ENCODE measurements around the gene ECHDC1.
A peak's percentile ranks its signal among the peaks of the same experiment; 100 is the strongest.
"Not testable (repeated sequence)": the region's sequence is repeated elsewhere in the genome, so short reads cannot be mapped to it uniquely, and the experiment has no call there.

The ECHDC1 gene

DNA sequence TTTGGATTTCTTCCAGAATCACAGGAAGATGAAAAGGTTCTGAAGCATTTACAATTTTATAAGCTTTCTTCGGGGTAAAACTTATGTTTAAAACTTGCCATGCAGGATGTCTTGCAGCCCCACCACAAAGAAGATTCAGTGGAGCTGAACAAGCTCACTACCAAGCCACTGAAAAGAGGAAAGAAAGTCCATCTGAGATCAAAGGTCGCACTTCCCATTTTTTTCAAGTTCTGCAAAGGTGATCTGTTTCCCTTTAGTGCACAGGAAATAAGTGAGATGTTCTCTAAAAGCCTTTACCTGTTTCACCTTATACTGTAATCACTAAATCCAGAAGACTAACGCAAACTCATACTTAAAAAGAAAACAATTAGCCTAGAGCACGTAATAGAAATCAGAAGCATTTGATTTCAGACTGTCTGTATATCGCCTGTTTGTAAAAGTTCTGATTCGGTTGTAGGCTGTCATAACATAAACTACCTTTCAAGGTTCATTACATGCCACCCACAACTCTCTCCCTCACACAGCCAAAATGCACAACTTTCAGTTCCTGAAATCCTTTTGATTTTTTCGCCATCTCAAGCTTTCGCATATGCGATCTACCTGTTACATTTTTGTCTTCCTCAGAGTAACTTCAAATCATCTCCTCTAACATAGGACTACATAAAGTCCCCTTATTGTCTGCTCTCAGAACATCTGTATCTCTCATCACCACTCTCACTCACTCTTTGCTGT is 1.8 kb downstream of the ECHDC1 start:
- DNase-seq = peak in 1 of 2 donors; percentile 23

DNA sequence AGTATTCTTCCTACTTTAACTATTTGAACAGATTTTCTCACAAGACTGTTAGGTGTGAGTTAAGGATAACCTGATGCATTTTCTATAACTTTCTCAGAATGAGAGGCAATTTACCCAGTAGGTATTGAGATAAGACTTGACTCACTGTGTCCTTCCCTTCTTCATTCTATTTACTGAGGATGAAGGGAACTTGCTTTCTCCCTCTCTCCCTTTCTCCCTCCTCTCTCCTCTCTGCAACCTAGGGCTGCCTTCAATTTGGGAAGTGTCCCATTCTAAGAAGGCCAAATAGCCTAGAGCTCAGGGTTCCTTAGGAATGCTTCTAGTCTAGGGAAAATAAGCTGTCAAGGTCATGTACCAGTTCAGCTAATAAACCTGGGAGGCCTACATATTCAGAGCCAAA is 3.2 kb downstream of the ECHDC1 start:
- no peak for DNase-seq

DNA sequence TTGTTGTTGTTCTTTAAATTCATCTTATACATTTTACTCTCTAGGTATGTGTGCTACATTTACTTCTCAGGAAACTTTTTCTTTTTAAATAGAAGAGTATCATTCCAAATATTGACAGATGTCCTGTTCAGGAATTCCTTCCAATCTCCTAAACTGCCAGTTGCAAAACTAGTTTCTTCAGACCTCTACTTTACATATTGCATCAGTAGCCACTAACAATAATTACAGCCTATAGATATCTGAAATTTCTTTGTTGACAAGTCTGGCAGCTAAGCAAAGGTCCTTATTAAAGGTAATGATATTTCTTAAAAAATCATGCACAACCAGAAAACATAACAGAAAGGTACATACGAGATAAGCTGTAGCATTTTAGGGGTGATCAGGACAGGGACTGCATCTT is 4.5 kb downstream of the ECHDC1 start:
- DNase-seq = no peak

DNA sequence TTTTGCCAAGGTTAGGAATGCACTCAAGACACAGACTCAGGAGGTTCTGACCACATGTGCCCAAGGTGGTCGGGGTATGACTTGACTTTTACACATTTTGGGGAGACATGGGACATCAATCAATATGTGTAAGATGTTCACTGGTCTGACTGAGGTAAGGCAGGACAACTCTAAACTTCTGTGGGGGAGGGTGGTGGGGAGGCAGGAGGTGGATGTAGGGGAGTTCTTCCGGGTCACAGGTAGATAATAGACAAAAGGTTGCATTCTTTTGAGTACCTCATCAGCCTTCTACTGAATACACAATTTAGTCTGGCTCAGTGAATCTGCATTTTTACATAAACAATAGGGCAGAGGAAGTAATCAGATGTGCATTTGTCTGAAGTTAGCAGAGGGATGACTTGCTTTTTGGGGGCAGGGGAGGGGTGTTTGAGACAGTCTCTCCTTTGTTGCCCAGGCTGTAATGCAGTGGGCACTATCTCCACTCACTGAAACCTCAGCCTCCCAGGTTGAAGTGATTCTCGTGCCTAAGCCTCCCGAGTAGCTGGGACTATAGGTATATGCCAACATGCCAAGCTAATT is 10.9 kb downstream of the ECHDC1 start:
- no peak for DNase-seq

DNA sequence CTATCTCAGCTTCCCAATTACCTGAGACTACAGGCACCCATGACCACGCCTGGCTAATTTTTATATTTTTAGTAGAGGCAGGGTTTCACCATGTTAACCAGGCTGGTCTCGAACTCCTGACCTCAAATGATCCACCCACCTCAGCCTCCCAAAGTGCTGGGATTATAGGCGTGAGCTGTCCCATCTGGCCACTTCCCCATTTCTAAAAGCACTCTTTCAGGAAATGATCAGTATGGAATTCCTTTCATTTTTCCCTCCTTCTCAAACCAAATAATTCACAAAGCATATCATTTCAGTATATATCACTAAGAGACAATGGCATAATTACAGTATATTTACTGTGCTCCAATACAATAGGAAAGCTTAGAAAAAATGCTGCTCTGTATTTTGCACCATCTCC is 12.2 kb downstream of the ECHDC1 start:
- DNase-seq = not testable (repeated sequence)

DNA sequence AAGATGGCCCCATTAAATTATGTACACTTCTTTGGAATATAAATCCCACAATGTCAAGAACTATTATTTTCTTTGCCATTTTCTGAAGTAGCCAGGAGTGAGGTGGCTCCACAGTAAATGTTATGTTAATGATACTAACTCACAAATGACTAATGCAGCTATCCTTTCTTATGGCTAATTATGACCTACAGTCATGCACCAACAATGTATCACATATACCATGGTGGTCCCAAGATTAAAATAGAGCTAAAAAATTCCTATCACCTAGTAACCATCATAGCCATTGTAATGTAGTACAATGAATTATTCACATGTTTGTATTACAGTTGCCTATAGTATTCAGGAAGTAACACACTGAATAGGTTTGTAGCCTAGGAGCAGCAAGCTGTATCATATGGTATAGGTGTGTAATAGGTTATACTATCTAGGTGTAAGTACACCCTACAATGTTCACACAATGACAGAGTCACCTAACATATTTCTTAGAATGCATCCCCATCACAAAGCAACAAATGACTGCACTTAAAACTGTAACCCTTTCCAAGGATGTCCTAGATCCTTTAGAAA is 15.3 kb downstream of the ECHDC1 start:
- DNase-seq = no peak

DNA sequence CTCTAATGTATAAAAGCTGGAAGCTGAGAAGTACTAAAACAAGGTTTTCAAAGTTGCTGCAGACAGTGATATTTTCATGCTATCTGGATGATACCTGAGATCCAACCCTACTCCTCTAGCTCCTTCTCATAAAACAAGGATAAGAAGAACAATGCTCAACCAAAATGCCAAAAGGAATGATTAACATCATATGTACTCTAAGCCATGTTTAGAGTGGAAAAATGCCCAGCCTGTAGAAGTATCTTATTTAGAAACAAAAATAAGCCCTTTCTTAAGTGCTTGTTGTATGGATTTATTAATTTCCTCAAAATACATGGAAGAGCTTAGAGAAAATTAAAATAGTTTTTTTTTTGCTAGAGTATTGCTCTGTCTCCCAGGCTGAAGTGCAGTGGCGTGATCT is 23.7 kb downstream of the ECHDC1 start:
- no peak for DNase-seq

DNA sequence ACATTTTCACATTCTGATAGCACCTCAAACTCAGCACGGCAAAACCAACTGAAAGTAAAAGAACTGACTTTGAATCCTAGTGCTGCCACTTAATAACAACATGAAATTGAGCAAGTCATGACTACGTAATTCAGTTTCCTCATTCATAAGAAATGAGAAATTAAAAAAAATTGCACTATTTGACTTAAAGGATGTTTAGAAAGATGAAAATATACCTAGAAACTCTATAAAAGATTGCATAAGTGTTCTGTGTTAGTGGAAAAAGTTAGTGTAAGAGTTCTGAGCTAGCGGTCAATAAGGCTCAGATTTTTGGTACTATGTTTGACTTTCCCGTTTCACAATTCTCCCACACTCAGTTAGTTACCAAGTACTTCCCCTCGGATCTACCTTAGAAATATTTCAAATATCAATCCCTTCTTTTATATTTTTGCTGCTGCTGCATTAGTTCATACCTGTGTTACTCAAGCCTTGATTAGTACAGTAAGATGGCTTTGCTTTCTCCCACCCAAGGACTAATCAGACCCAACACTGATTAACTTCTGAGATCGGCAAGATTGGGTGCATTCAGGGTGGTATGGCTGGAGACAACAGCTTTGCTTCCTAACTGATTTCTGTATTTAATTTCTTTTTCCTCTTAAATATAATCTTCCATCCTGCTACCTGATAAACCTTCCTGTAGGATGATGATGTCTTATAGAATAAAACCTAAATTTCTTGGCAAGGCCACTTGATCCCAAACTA is 25.9 kb downstream of the ECHDC1 start:
- DNase-seq = peak; percentile 73 to 76

DNA sequence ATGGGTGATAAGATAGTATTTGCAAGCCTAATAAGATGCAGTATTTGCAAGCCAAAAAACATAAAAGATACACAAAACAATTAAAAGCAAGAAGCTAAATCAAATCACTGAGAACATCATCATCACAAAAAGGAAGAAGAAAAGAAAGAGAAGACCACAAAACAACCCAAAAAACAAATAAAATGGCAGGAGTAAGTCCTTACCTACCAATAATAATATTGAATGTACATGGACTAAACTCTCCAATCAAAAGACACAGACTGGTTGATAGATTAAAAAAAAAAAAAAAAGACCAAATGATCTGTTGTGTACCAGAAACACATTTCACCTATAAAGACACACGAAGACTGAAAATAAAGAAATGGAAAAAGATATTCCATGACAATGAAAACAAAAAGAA is 37.7 kb downstream of the ECHDC1 start:
- no peak for DNase-seq

DNA sequence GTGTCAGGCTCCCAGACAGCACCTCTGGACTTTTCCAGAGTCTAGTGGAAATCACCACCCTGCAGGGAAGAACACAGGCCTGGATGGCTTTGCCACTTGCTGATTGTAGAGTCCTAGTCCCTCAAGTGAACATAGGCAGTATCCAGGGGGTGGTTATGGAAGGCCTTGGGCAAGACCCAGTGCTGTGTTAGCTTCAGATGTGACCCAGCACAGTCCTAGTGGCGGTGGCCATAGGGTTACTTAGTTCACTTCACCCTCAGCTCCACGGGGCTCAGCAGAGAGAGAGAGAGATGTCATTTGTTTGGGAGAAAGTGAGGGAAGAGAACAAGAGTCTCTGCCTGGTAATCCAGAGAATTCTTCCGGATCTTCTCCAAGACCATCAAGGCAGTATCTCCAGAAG is 39.5 kb downstream of the ECHDC1 start:
- no peak for DNase-seq

DNA sequence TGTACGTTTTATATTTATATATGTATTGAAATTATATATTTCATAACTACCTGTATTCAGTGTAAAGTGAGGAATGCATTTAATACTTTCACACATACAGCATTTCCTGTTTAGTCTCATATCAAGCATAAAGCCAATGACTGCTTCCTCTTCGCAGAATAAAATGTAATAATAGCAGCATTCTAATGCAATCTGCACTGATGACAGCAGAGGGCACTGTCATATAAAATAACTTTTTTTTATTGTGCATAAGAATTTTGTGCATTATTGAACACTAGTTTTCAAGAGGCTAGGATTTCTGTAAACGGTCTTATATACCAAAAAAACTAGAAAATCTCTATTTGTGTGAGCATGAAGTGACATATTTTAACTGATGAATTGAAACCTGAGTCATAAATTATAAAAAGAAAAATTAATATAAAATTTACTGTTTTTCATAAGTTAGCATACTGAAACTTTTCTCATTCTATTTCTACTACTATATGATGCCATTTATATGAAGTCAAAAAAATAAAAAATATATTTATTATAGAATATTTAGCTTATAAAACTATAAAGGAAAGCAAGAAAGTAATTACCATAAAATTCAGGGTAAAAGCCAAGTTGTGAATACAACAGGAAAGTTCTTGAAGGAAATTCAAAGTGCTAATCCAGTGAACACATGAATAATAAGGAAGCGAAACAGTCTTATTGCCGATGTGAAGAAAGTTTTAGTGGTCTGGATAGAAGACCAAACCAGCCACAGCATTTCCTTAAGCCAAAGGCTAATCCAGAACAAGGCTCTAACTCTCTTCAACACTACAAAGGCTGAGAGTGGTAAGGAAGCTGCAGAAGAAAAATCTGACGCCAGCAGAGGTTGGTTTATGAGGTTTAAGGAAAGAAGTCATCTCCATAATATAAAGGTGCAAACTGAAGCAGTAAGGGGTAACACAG is 40.4 kb downstream of the ECHDC1 start:
- DNase-seq = peak; percentile 61 to 94

DNA sequence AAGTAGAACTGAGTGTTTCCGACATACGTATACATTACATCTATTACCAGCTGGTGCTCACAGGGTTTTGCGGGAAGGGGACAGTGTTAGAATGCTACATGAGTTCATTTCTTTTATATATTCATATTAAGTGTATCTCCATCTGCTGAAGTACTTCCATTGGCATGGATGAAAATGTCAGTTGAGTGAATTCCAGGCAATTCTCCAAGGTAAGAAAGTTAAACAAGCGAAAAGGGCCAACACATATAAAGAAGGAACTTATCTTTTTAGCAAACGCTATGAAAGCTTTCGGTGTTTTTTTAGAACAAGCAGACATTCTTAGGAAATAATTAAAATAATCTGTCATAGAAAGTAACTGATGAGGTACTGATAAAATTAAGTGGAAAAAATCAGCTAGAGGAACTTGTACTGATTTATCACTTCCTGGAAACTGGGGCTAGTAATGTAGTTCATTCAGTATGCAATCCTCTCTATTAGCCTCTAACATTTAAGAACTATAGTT is 42.2 kb downstream of the ECHDC1 start:
- DNase-seq = no peak

DNA sequence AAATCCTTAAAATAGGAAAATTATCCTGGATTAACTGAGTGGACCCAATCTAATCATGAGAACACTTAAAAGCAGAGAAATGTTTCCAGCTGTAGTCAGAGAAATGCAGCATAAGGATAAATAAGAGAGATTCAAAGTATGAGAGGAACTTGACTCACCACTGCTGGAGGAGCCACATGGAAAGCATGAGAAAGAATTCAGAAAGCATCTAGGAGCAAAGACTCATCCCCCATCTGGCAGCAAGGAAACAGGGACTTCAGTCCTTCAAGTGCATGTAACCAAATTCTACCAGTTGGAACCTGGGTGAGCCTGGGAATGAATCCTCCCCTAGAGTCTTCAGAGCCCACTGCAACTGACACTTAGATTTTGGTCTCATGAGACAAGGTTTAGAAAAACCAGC is 43.0 kb downstream of the ECHDC1 start:
- no peak for DNase-seq

DNA sequence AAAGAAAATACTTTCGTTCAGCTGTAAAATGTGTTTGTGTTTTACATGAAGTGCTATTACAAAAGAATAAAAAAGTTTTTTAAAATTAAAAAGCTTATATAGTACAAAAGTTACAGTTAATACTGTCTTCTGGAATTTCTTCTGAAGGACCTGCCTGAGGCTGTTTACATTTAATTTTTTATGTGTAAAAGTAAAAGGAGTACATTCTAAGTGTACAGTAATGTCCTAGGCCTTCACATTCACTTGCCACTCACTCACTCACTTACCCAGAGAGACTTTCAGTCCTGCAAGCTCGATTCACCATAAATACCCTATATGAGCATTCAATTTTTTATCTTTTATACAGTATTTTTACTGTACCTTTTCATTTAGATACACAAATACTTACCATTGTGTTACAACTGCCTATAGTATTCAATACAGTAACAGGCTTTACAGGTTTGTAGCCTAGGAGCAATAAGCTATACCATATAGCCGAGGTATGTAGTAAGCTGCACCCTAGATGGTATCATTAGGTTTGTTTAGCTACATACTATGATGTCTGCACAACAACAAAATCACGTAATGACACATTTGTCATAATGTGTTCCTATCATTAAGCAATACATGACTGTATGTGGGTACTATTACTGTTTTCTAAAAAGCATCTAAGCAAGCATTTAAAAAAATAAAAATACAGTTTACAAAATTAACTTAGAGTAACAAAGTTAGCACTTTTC is 43.7 kb downstream of the ECHDC1 start:
- no peak for DNase-seq

DNA sequence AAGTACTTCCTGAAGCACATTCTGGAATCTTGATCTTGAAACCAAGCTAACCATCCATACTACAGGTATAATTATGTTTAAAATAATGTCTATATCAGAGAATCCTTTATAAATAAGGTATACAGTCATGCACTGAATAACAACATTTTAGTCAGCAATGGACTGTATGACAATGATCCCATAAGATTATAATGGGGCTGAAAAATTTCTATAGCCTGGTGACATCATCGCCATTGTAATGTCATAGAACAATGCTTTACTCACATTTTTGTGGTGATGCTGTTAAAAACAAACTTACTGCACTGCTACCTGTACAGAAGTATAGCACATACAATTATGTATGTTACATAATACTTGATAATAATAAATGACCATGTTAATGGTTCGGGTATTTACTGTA is 44.9 kb downstream of the ECHDC1 start:
- no peak for DNase-seq

DNA sequence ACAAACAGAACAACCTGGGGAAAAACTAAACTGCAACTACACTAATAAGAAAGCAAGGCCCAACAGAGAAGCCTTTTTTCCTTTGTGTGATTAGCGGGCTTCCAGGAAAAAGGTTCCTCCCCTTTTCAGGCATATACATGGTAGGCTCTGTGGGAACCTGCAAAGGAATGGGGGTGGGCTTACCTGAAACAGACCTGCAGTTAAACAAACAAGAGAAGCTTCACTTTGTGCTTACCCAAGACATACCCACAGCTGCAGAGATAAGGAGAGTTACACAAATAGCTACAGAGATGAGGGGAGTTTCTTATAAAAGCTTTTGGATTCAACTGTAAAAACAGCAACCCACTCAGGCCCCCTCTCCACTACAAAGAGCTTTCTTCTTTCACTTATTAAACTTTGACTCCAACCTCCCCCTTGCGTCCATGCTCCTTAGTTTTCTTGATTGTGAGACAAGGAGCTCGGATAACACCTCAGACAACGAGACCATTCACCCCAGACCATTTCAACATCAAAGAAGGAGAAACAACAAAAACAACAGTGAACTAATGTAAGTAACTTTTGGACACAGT is 45.8 kb downstream of the ECHDC1 start:
- no peak for DNase-seq

DNA sequence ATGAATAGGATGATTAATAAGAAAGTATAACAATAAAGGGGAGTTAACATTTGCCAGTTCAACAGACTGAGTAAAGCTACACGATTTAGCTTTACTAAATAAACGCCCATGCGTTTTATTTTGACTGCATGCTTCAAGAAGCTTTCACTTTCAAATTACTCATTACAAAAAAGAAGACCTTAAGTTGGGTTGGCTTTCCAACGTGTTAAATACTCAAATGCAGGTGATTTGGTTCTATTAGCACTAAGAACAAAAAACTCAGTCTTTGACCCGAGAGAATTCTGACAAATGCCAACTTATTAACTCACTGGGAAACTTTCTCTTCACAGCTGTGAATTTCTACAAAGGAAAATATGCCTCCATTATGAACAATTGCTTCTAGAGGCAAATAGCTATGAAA is 51.9 kb downstream of the ECHDC1 start:
- DNase-seq = no peak

DNA sequence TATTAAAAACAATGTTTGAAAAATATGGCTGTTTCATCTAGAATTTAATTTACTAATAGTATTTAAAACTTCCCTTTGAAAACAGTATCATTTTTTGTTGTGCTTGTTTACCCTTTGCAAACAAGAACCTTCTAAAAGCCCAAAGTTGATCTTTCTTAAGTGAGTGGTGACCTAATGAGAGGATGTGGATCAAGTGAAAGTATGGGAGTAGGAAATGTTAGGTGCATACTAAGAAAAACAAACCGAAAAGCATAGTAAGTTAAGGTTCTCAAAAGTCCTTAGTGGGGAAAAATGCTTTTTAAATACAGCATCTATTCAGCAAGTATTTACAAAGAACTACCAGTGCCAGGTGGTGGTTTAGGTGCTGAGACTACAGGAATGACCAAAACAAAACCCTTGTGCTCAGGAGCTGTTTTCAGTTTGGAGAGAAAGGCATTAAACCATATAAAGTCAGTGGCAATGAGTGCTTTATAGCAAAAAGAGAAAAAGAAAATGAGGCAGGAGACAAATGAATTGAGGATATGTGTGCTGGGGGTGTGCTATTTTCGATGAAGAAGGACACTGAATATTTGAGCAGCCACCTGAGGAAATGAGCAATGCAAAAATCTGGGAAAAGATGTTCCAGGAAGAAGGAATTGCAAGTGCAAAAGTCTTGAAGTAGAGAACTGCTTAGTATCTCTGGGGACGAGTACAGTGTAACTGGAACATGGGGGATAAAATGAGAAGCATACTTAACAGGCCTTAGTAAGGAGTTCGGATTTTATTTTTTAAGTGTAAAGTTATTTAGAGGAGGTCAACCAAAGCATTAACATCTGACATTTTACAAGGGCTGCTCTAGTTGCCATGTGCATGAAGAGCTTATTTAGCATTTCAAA is 52.8 kb downstream of the ECHDC1 start:
- DNase-seq = no peak

DNA sequence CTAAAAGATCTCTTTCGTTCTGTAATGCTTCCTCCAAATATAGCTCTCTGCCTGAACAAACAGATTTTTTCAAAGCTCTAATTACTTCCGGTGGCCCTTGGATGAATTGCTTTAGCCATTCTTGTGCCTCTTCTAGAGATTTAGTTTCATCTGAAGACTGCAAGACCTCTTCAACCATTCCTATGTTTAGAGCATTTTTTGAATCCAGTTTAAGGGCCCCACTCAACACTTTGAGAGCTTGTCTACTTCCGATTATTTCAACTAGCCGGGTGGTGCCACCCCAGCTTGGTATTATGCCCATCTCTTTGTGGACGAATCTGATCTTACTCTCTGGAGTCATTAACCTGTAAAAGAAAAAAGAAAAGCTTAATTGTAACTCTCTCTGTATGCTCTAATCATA is 53.5 kb downstream of the ECHDC1 start:
- no peak for DNase-seq

DNA sequence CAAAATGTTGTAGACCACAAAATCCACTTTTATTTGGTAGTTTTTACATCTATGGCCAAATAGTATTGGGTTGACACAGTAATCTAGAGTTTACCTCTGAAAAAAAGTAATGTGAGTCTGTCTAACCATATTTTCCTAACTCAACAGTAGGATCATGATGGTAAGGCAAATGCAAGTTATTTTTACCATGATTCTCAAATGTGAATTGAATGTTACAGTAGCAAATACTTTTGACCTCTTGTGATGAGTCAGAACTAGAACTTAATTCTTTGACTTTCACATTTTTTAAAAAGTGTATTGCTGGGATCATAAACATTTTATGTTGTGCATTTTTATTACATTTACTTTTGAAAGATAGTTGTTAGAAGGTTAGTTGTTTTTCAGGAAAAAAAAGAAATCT is 54.7 kb downstream of the ECHDC1 start:
- no peak for DNase-seq

DNA sequence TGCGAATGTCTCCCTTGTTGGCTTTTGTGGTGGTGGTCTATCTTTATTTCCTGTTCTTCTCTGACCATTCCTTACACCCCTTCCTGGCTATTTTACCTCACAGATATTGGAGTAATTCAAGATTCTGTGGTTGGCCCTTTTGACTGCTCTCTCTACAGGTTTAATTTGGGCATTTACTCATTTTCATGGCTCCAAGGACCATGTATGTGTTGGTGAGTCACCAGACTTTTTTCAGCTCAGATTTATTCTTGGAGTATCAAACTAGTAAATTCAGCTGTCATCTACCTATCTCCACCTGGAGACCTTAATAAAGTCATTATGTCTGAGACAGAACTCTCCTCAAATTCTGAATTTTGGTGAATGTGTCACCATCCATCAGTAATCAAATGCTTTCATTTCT is 61.2 kb downstream of the ECHDC1 start:
- no peak for DNase-seq

Measured in inflammatory macrophage treated with lipopolysaccharide for 1 hour (primary cell).